Measurements from ENCODE around the gene CDK15. TPM values are rescaled to one million over a fixed set of nuclear protein-coding genes. Genes with fewer than 3 reads are reported as not detected.

CDK15 gene
- total RNA-seq, 1 donor from 2014 or later, result 3.6 TPM

GRCh38 chr2:201765799-201766198, 40.5 kb upstream of the CDK15 start:
- H3K4me3 Mint-ChIP-seq (ENCODE audit: unreplicated experiment), result no peak overlapping the region
- no peak overlapping the region for H3K27ac Mint-ChIP-seq (ENCODE audit: unreplicated experiment)

GRCh38 chr2:201768918-201769317, 37.4 kb upstream of the CDK15 start:
- no peaks in the 10 kb centered on the region for H3K9me3 Mint-ChIP-seq (ENCODE audit: low read depth)
- H3K27me3 Mint-ChIP-seq (ENCODE audit: low read depth), result no peaks in the 10 kb centered on the region
- DNase-seq (ENCODE audit: low spot score), result no peak
- H3K4me1 Mint-ChIP-seq (ENCODE audit: low read depth), result peaks cover 53% of the 10 kb centered on the region
- H3K27ac Mint-ChIP-seq (ENCODE audit: unreplicated experiment), result peak overlapping the region; percentile 47
- H3K36me3 Mint-ChIP-seq (ENCODE audit: low read depth), result peaks cover 7% of the 10 kb centered on the region
- TF ChIP-seq, protein P1, sequence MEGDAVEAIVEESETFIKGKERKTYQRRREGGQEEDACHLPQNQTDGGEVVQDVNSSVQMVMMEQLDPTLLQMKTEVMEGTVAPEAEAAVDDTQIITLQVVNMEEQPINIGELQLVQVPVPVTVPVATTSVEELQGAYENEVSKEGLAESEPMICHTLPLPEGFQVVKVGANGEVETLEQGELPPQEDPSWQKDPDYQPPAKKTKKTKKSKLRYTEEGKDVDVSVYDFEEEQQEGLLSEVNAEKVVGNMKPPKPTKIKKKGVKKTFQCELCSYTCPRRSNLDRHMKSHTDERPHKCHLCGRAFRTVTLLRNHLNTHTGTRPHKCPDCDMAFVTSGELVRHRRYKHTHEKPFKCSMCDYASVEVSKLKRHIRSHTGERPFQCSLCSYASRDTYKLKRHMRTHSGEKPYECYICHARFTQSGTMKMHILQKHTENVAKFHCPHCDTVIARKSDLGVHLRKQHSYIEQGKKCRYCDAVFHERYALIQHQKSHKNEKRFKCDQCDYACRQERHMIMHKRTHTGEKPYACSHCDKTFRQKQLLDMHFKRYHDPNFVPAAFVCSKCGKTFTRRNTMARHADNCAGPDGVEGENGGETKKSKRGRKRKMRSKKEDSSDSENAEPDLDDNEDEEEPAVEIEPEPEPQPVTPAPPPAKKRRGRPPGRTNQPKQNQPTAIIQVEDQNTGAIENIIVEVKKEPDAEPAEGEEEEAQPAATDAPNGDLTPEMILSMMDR (IDR thresholded peaks at IDR 0.05), result no peak
- H3K4me3 Mint-ChIP-seq (ENCODE audit: unreplicated experiment), result no peak overlapping the region

More at GRCh38 chr2:201765799-201766198, 40.5 kb upstream of the CDK15 start:
- TF ChIP-seq, protein P1 (IDR thresholded peaks at IDR 0.05), result no peak
- H3K9me3 Mint-ChIP-seq (ENCODE audit: low read depth), result no peaks in the 10 kb centered on the region
- no peaks in the 10 kb centered on the region for H3K27me3 Mint-ChIP-seq (ENCODE audit: low read depth)
- DNase-seq (ENCODE audit: low spot score), result no peak
- H3K36me3 Mint-ChIP-seq (ENCODE audit: low read depth), result peaks cover 15% of the 10 kb centered on the region
- peaks cover 34% of the 10 kb centered on the region for H3K4me1 Mint-ChIP-seq (ENCODE audit: low read depth)

DNA sequence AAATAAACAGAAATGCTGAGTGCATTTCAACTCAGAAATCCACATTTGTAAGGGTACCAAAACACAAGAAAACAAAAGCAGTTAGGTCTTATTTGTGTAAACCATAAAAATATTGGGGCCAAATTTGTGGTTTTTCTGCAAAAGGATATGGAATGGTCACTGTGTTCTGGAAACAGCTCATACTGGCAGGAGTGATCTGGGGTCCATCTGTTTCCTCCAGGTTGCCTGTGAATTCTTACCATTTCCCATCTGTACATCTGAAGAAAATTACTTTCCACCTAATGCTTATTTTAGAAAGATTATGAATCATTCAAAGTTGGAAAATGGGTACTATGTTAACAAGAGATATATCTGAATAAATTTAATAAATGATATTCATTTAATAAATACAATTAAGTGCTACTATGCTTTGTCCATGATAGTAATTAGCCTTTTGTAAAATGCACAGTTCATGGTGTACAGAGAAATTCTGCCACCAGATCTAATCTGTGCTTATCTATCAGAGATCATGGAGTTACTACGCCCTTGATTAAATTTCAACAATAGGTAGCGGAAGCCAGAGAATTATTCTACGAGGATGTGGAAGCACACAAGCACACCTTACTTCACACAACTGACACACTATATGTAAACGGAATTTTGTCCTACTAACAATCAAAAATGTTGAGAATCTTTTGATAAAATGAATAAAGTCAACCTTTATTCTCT, 36.5 kb upstream of the CDK15 start:
- Mint-ChIP-seq H3K27ac (ENCODE audit: unreplicated experiment) (peak overlapping the region; percentile 20), H3K36me3 (ENCODE audit: low read depth) (peaks cover 7% of the 10 kb centered on the region), H3K4me3 (ENCODE audit: unreplicated experiment) (no peak overlapping the region), H3K9me3 (ENCODE audit: low read depth) (no peaks in the 10 kb centered on the region), H3K27me3 (ENCODE audit: low read depth) (no peaks in the 10 kb centered on the region), H3K4me1 (ENCODE audit: low read depth) (peaks cover 62% of the 10 kb centered on the region)
- DNase-seq (ENCODE audit: low spot score), result no peak
- TF ChIP-seq, protein P1 (IDR thresholded peaks at IDR 0.05), result no peak

- no peaks in the 10 kb centered on the region for H3K9me3 Mint-ChIP-seq (ENCODE audit: low read depth)
- H3K4me3 Mint-ChIP-seq (ENCODE audit: unreplicated experiment), result no peak overlapping the region
- peaks cover 80% of the 10 kb centered on the region for H3K4me1 Mint-ChIP-seq (ENCODE audit: low read depth)
- H3K36me3 Mint-ChIP-seq (ENCODE audit: low read depth), result peaks cover 3% of the 10 kb centered on the region
- H3K27ac Mint-ChIP-seq (ENCODE audit: unreplicated experiment), result no peak overlapping the region
- DNase-seq (ENCODE audit: low spot score), result no peak
- TF ChIP-seq, protein P1 (IDR thresholded peaks at IDR 0.05), result no peak
- no peaks in the 10 kb centered on the region for H3K27me3 Mint-ChIP-seq (ENCODE audit: low read depth)
Measured at GRCh38 chr2:201773990-201774389, 32.3 kb upstream of the CDK15 start.

GRCh38 chr2:201774546-201774945, 31.8 kb upstream of the CDK15 start:
- no peak overlapping the region for H3K27ac Mint-ChIP-seq (ENCODE audit: unreplicated experiment)
- peaks cover 78% of the 10 kb centered on the region for H3K4me1 Mint-ChIP-seq (ENCODE audit: low read depth)
- H3K9me3 Mint-ChIP-seq (ENCODE audit: low read depth), result no peaks in the 10 kb centered on the region
- H3K27me3 Mint-ChIP-seq (ENCODE audit: low read depth), result no peaks in the 10 kb centered on the region
- TF ChIP-seq, protein P1 (IDR thresholded peaks at IDR 0.05), result no peak
- H3K36me3 Mint-ChIP-seq (ENCODE audit: low read depth), result peaks cover 3% of the 10 kb centered on the region
- no peak overlapping the region for H3K4me3 Mint-ChIP-seq (ENCODE audit: unreplicated experiment)
- DNase-seq (ENCODE audit: low spot score), result no peak

Data from chondrocyte (in vitro differentiated cells).